Trophoblast cell (in vitro differentiated cells and primary cell): Measurements from ENCODE around the gene PTPRM.

ENCODE experiments used
- DNase-seq, 2 donors: peaks; one replicate each; pipeline ENCODE4 v3.0.0-alpha.2; 2016
- H2AFZ ChIP-seq: 2 replicates; pipeline ENCODE4 v1.6.1; 2013; ENCODE audit warnings: low read length, moderate library complexity, mild to moderate bottlenecking; ENCODE audit not compliant: insufficient read depth, poor library complexity
- H2AK5ac ChIP-seq: 2 replicates; pipeline ENCODE4 v1.6.1; 2013; ENCODE audit warnings: mild to moderate bottlenecking, low read length
- H2BK120ac ChIP-seq: 2 replicates; pipeline ENCODE4 v1.6.1; 2013; ENCODE audit warnings: low read length, mild to moderate bottlenecking, moderate library complexity; ENCODE audit not compliant: insufficient read depth, poor library complexity
- H2BK12ac ChIP-seq: 2 replicates; pipeline ENCODE4 v1.6.1; 2013; ENCODE audit warnings: mild to moderate bottlenecking, low read length, moderate library complexity
- H2BK5ac ChIP-seq: 2 replicates; pipeline ENCODE4 v1.6.1; 2013; ENCODE audit warnings: low read length, low read depth, moderate library complexity, mild to moderate bottlenecking; ENCODE audit not compliant: poor library complexity
- H3K14ac ChIP-seq: 2 replicates; pipeline ENCODE4 v1.6.1; 2013; ENCODE audit warnings: mild to moderate bottlenecking, low read length
- H3K18ac ChIP-seq: 2 replicates; pipeline ENCODE4 v1.6.1; 2013; ENCODE audit warnings: mild to moderate bottlenecking, low read length
- H3K23ac ChIP-seq: 2 replicates; pipeline ENCODE4 v1.6.1; 2013; ENCODE audit warnings: low read length
- H3K27ac ChIP-seq: 2 replicates; pipeline ENCODE4 v1.5.1; 2013; ENCODE audit warnings: low read depth, mild to moderate bottlenecking, inconsistent platforms, low read length, moderate library complexity
- H3K27me3 ChIP-seq: 2 replicates; pipeline ENCODE4 v1.6.1; 2013; ENCODE audit warnings: inconsistent platforms, mild to moderate bottlenecking, low read length, moderate library complexity; ENCODE audit not compliant: insufficient read depth
- H3K36me3 ChIP-seq, 2 experiments: 1 replicate in 1 of 2; 2 replicates in 1 of 2; pipeline ENCODE4 v1.6.1; 2013; ENCODE audit warnings: low read length in 2 of 2, mild to moderate bottlenecking in 2 of 2, moderate library complexity in 1 of 2; ENCODE audit not compliant: insufficient read depth in 2 of 2, control insufficient read depth in 1 of 2
- H3K4ac ChIP-seq: 2 replicates; pipeline ENCODE4 v1.6.1; 2013; ENCODE audit warnings: low read depth, mild to moderate bottlenecking, low read length, moderate library complexity
- H3K4me1 ChIP-seq, 2 experiments: 1 replicate in 1 of 2; 2 replicates in 1 of 2; pipeline ENCODE4 v1.6.1; 2013; ENCODE audit warnings: low read length in 2 of 2, mild to moderate bottlenecking in 2 of 2, moderate library complexity in 1 of 2; ENCODE audit not compliant: insufficient read depth in 2 of 2, control insufficient read depth in 1 of 2
- H3K4me2 ChIP-seq: 2 replicates; pipeline ENCODE4 v1.6.1; 2013; ENCODE audit warnings: inconsistent platforms, mild to moderate bottlenecking, low read length, moderate library complexity
- H3K4me3 ChIP-seq: 2 replicates; pipeline ENCODE4 v1.5.1; 2013; ENCODE audit warnings: mild to moderate bottlenecking, low read depth, low read length, inconsistent platforms
- H3K79me1 ChIP-seq: one replicate; pipeline ENCODE4 v1.6.1; 2013; ENCODE audit warnings: low read length
- H3K79me2 ChIP-seq: 2 replicates; pipeline ENCODE4 v1.6.1; 2013; ENCODE audit warnings: low read length, mild to moderate bottlenecking; ENCODE audit not compliant: control insufficient read depth, insufficient read depth, poor library complexity
- H3K9ac ChIP-seq: 2 replicates; pipeline ENCODE4 v1.6.1; 2013; ENCODE audit warnings: mild to moderate bottlenecking, low read length
- H3K9me3 ChIP-seq: 2 replicates; pipeline ENCODE4 v1.6.1; 2013; ENCODE audit warnings: low read depth, mild to moderate bottlenecking, control low read depth, inconsistent platforms, low read length; ENCODE audit not compliant: insufficient read depth
- H4K12ac ChIP-seq: 2 replicates; pipeline ENCODE4 v1.6.1; 2013; ENCODE audit warnings: low read depth, mild to moderate bottlenecking, low read length, moderate library complexity
- H4K8ac ChIP-seq: 2 replicates; pipeline ENCODE4 v1.6.1; 2013; ENCODE audit warnings: low read depth, mild to moderate bottlenecking, low read length, moderate library complexity
- H4K91ac ChIP-seq: one replicate; pipeline ENCODE4 v1.6.1; 2013; ENCODE audit warnings: low read depth, mild to moderate bottlenecking, low read length, moderate library complexity
- WGBS: extraction: QIAGEN DNeasy Blood & Tissue Kit; methylation state at CpG from one replicate; pipeline ENCODE4 v1.1.7; 2013; ENCODE audit warnings: missing lambda C conversion rate; ENCODE audit not compliant: insufficient read length, insufficient coverage; ENCODE audit errors: extremely low coverage; 5-methylcytosine and 5-hydroxymethylcytosine counted together

The PTPRM gene

DNA sequence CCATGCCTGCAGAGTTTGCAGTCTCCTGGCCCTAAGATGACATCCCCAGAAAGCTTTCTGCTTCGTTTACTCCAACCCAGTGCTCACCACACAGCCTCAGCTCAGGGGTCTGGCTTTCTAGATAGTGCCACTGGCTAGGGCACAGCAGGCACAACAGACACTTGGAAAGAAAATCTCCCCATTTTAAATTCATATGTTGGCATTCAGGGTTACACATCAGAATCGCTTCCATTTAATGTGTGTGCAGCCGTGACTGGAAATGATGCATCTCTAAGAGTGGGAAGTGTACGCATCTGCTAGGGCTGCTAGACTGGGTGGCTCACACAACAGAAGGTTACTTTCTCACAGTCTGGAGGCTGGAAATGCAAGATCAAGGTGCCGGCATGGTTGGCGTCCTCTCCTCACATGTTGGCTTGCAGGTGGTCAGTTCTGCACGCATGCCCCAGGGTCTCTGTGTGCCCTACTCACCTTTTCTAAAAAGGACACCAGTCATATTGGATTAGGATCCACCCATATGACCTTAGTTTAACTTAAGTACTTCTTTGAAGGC is 712.7 kb downstream of the PTPRM start:
- Histone ChIP-seq H3K36me3 (no peaks in the 10 kb centered on the region), H2BK5ac (no peak overlapping the region), H3K9me3 (no peaks in the 10 kb centered on the region), H3K79me2 (no peaks in the 10 kb centered on the region), H2AK5ac (no peak overlapping the region), H2BK12ac (no peak overlapping the region), H4K91ac (no peak overlapping the region), H3K27ac (no peak overlapping the region), H3K4me2 (no peak overlapping the region), H2BK120ac (no peak overlapping the region), H4K8ac (no peak overlapping the region), H3K4me3 (no peak overlapping the region), H2AFZ (no peak overlapping the region), H3K23ac (no peak overlapping the region), H3K4ac (no peak overlapping the region), H3K9ac (no peak overlapping the region), H4K12ac (no peak overlapping the region), H3K14ac (no peak overlapping the region), H3K4me1 (no peaks in the 10 kb centered on the region), H3K79me1 (no peaks in the 10 kb centered on the region), H3K18ac (no peak overlapping the region), H3K27me3 (no peaks in the 10 kb centered on the region)
- no CpG with 5 or more reads among the region's 7 CpGs for WGBS
- DNase-seq = no peak

DNA sequence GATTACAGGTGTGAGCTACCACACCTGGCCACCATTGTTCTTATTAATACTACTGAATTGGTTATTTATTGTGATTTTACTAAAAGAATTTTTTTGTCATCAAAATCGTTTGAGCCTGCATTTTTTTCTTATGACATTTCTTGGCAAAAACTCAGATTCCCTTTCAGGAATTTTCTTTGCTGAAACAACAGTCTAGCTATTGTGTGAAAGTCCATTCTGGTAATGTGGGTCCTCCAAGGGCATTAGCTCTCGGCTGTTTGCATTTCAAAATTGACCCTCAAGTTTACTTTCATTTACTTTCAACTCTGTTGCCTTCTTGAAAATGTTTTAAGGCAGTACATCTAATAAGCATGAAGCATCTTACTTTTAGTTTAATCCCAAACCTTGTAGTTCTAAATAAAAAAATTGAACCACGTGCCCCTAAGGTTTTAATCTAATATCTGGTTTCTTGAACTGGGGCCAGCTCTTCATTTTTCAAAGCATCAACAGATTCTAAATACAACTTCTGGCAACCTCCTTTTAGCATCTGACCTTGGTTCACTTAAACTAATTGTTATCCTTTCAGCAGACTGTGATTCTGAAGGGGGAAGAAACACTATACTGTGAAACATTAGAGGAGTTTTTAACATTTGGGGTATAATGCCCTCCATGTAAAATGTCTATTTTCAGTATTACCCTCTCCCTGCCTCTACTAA is 716.9 kb downstream of the PTPRM start:
- no peak overlapping the region for H3K14ac ChIP-seq
- no peak overlapping the region for H2BK120ac ChIP-seq
- no peak overlapping the region for H2AK5ac ChIP-seq
- no peaks in the 10 kb centered on the region for H3K79me1 ChIP-seq
- no peaks in the 10 kb centered on the region for H3K4me1 ChIP-seq
- H4K12ac ChIP-seq = no peak overlapping the region
- no CpG with 5 or more reads among the region's 3 CpGs for WGBS
- no peak overlapping the region for H2AFZ ChIP-seq
- H3K9ac ChIP-seq = no peak overlapping the region
- H3K36me3 ChIP-seq = no peaks in the 10 kb centered on the region
- no peak overlapping the region for H4K91ac ChIP-seq
- no peak overlapping the region for H2BK5ac ChIP-seq
- no peak overlapping the region for H3K4me2 ChIP-seq
- no peaks in the 10 kb centered on the region for H3K79me2 ChIP-seq
- no peak for DNase-seq
- H3K27ac ChIP-seq = no peak overlapping the region
- no peak overlapping the region for H3K23ac ChIP-seq
- no peak overlapping the region for H4K8ac ChIP-seq
- no peak overlapping the region for H3K4me3 ChIP-seq
- H2BK12ac ChIP-seq = no peak overlapping the region
- H3K9me3 ChIP-seq = no peaks in the 10 kb centered on the region
- no peak overlapping the region for H3K18ac ChIP-seq
- no peak overlapping the region for H3K4ac ChIP-seq
- H3K27me3 ChIP-seq = no peaks in the 10 kb centered on the region

DNA sequence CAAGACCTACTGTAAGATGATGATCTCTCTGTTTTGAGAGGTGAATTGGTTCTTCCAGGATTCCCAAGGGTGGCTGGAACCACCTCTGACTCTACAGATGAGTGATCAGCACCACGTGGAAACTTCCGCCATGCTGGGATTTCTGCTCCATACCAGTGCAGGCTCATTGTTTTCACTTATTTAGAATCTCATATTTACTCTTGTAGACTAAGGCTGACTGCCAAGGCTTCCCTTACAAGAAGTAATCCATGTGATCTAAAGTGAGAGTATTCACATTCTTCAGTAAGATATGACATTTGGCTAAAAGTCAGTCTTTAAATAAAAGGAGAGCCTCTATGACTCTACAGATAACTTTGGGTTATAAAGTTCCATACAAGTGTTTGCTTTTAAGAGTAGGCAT is 719.2 kb downstream of the PTPRM start:
- Histone ChIP-seq H2AK5ac (no peak overlapping the region), H3K27me3 (no peaks in the 10 kb centered on the region), H3K18ac (no peak overlapping the region), H3K27ac (no peak overlapping the region), H3K79me1 (no peaks in the 10 kb centered on the region), H3K79me2 (no peaks in the 10 kb centered on the region), H4K8ac (no peak overlapping the region), H2BK12ac (no peak overlapping the region), H3K4me2 (no peak overlapping the region), H3K4me1 (no peaks in the 10 kb centered on the region), H3K14ac (no peak overlapping the region), H4K91ac (no peak overlapping the region), H3K23ac (no peak overlapping the region), H3K9me3 (no peaks in the 10 kb centered on the region), H2AFZ (no peak overlapping the region), H2BK5ac (no peak overlapping the region), H3K9ac (no peak overlapping the region), H3K36me3 (no peaks in the 10 kb centered on the region), H3K4me3 (no peak overlapping the region), H4K12ac (no peak overlapping the region), H3K4ac (no peak overlapping the region), H2BK120ac (no peak overlapping the region)
- DNase-seq = no peak
- WGBS = no CpG with 5 or more reads among the region's 2 CpGs

DNA sequence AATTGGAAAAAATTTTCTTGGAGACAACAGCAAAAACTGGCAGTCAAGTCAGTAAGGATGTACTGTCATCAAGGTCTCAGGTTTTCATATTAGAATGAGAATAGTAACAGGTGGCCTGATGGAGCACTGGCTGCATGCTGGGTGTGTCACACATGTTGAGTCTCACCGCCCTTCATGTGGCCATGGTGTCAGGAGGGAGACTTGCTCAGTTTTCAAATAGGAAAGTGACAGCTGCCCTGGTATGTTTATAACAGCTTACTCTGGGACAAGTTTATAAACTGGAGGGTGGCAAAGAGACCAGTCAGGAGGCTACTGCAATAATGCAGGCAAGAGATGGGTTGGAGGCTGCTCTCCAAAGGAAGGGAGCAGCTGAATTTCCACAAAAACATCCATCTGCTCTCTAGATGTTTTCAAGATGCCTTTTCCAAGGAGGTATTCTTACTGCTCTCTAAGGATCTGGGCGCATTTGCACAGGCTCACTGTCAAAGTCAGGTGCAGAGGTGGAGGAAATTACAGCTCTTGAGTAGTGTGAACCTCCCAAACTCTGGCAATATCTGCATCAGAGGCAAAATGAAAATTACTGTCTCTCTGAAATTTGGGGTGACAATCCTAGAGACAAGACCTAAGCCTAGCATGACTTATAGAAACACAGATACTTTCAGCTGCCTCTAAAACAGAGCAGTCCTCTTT is 720.2 kb downstream of the PTPRM start:
- Histone ChIP-seq H4K91ac (no peak overlapping the region), H3K4me1 (no peaks in the 10 kb centered on the region), H3K9ac (no peak overlapping the region), H3K36me3 (no peaks in the 10 kb centered on the region), H3K23ac (no peak overlapping the region), H3K4me3 (no peak overlapping the region), H2BK120ac (no peak overlapping the region), H4K8ac (no peak overlapping the region), H2BK12ac (no peak overlapping the region), H3K79me1 (no peaks in the 10 kb centered on the region), H3K18ac (no peak overlapping the region), H4K12ac (no peak overlapping the region), H2BK5ac (no peak overlapping the region), H3K27me3 (no peaks in the 10 kb centered on the region), H3K27ac (no peak overlapping the region), H3K14ac (no peak overlapping the region), H3K79me2 (no peaks in the 10 kb centered on the region), H2AK5ac (no peak overlapping the region), H3K4me2 (no peak overlapping the region), H3K9me3 (no peaks in the 10 kb centered on the region), H3K4ac (no peak overlapping the region), H2AFZ (no peak overlapping the region)
- DNase-seq = no peak
- no CpG with 5 or more reads among the region's 2 CpGs for WGBS
